Right atrium auricular region (tissue), 2 donors: Measurements from ENCODE around the gene PIGH. TPM values are rescaled to one million over a fixed set of nuclear protein-coding genes. Genes with fewer than 3 reads are reported as not detected.
"Not testable (repeated sequence)": the region's sequence is repeated elsewhere in the genome, so short reads cannot be mapped to it uniquely, and the experiment has no call there.

ENCODE experiments used
- DNase-seq: peaks from one replicate; pipeline ENCODE4 v3.0.0-alpha.2; 2019; ENCODE audit warnings: low spot score
- H3K27ac ChIP-seq, 2 donors: fragments of 200-600 bp; sonication (generic); 1 replicate in 1 of 2; 2 replicates in 1 of 2; pipeline ENCODE4 v1.5.1; 2016 to 2019
- H3K27me3 ChIP-seq, 2 donors: fragments of 200-600 bp; sonication (generic); one replicate each; pipeline versions ENCODE4 v1.5.1 to v1.6.0; 2017 to 2019
- H3K36me3 ChIP-seq: fragments of 200-600 bp; sonication (generic); one replicate; pipeline ENCODE4 v1.5.1; 2016
- H3K4me1 ChIP-seq, 2 donors: fragments of 200-600 bp; sonication (generic); one replicate each; pipeline versions ENCODE4 v1.5.1 to v1.6.0; 2017 to 2019
- H3K4me3 ChIP-seq, 2 donors: fragments of 200-600 bp; sonication (generic); 1 replicate in 1 of 2; 2 replicates in 1 of 2; pipeline ENCODE4 v1.5.1; 2017 to 2019; ENCODE audit warnings: mild to moderate bottlenecking in 1 of 2, moderate library complexity in 1 of 2
- H3K9me3 ChIP-seq, 2 donors: fragments of 200-600 bp; sonication (generic); one replicate each; pipeline ENCODE4 v1.5.1; 2019
- total RNA-seq, 2 donors: library from RNA; depleted of rRNA; stranded (reverse); fragments of >200 nt; gene quantifications; one replicate each; pipeline ENCODE4 v1.1.0, GENCODE V29; 2016
- TF ChIP-seq, protein P1 (sequence below), 2 donors: fragments of 200-600 bp; sonication (generic); IDR thresholded peaks; one replicate each; pipeline ENCODE4 v1.5.1; 2019; ENCODE audit warnings: antibody characterized with exemption in 2 of 2

The PIGH gene
- total RNA-seq, 2 donors from 2014 or later: 13.8 to 15.3 TPM

DNA sequence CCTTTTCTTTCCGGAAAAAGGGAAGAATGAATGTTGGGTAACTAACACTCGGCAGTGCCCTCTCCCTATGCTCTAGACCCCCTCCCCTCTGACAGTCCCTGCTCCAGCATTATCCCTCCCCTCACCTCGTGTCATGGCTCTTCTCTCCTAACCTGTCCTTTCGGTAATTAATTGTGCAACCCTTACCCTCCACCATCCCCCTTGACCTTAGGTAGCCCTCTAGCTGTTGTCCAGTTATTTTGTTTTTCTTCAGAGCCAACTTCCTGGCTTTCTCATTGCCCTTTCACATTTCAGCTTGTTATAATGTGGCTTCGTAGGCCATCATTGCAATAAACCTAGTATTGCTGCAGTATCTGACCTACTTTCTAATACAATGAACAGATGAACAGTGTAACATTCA is 30.9 kb upstream of the PIGH start:
- no peaks in the 10 kb centered on the region for H3K27me3 ChIP-seq
- no peaks in the 10 kb centered on the region for H3K36me3 ChIP-seq
- no peak for DNase-seq
- H3K9me3 ChIP-seq: no peaks in the 10 kb centered on the region
- no peaks in the 10 kb centered on the region for H3K4me1 ChIP-seq
- TF ChIP-seq, protein P1, sequence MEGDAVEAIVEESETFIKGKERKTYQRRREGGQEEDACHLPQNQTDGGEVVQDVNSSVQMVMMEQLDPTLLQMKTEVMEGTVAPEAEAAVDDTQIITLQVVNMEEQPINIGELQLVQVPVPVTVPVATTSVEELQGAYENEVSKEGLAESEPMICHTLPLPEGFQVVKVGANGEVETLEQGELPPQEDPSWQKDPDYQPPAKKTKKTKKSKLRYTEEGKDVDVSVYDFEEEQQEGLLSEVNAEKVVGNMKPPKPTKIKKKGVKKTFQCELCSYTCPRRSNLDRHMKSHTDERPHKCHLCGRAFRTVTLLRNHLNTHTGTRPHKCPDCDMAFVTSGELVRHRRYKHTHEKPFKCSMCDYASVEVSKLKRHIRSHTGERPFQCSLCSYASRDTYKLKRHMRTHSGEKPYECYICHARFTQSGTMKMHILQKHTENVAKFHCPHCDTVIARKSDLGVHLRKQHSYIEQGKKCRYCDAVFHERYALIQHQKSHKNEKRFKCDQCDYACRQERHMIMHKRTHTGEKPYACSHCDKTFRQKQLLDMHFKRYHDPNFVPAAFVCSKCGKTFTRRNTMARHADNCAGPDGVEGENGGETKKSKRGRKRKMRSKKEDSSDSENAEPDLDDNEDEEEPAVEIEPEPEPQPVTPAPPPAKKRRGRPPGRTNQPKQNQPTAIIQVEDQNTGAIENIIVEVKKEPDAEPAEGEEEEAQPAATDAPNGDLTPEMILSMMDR (IDR thresholded peaks at IDR 0.05): no peak
- H3K27ac ChIP-seq: no peak overlapping the region
- H3K4me3 ChIP-seq: no peak overlapping the region

DNA sequence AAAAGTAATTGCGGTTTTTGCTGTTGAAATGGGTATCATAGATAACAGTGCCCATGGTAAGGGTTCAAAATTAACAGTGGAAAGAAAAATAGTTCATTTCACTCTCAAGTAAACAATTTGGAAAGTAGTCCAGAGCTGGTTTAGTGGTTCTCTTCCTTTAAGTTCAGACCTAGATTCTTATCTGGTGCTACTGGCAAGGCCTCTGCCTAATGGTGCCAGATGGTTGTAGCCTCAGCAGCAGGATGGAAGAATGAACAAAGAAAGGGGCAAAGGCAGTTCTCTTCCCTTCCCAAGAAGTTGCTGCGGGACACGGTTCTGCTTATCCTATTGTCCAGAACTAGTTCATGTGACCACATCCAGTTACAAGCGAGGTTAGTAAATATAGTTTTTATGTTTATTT is 30.1 kb upstream of the PIGH start:
- no peaks in the 10 kb centered on the region for H3K9me3 ChIP-seq
- DNase-seq: no peak
- H3K4me1 ChIP-seq: no peaks in the 10 kb centered on the region
- no peak overlapping the region for H3K4me3 ChIP-seq
- no peak overlapping the region for H3K27ac ChIP-seq
- no peaks in the 10 kb centered on the region for H3K36me3 ChIP-seq
- TF ChIP-seq, protein P1 (IDR thresholded peaks at IDR 0.05): no peak
- no peaks in the 10 kb centered on the region for H3K27me3 ChIP-seq

DNA sequence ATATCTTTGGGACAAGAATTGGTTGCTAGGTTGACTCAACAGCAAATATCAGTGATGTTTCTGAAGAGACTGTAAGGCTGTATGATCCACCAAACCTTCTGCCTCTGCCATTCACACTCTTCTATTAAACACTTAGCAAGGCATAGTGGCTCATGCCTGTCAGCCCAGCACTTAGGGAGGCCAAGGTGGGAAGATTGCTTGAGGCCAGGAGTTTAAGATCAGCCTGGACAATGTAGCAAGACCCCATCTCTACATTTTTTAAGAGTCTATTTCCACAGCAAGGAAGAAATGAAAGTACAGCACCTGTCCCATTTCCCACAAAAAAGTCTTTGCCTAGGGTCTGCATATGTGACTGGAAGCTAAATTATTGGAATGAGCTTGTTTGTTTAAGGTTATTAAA is 27.5 kb upstream of the PIGH start:
- Histone ChIP-seq H3K9me3 (no peaks in the 10 kb centered on the region), H3K27me3 (no peaks in the 10 kb centered on the region), H3K36me3 (no peaks in the 10 kb centered on the region), H3K4me1 (no peaks in the 10 kb centered on the region), H3K27ac (no peak overlapping the region), H3K4me3 (no peak overlapping the region)
- DNase-seq: no peak
- TF ChIP-seq, protein P1 (IDR thresholded peaks at IDR 0.05): no peak

DNA sequence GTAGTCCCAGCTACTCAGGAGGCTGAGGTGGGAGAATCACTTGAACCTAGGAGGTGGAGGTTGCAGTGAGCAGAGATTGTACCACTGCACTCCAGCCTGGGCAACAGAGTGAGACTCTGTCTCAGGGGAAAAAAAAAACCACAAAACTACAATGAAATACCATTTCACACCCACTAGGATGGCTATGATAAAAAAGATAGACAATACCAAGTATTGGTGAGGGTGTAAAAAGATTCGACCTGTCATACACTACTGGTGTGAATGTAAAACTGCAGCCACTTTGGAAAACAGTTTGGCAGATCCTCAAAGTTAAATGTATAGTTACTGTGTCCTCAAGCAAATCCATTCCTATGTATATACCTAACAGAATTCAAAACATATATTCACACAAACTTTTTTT is 26.1 kb upstream of the PIGH start:
- not testable (repeated sequence) for H3K27ac ChIP-seq, H3K36me3 ChIP-seq

DNA sequence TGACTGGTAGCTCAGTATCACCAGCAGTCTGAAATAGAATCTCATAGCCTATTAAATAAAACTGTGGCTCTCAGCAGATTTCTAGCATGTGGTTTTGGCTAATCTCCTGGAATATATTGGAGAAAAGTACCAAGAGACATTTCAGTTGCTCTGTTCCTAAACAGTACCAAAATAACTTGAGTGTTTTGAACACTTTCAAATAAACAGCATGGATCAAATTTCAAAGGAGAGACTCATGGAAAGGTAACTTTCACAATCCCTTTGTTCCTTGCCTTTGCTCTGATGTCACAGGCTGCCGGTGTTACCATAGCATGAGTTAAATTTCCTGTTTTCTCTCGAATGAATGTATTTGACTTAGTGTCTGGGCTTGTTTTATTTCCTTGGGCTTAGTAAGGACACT is 23.0 kb upstream of the PIGH start:
- TF ChIP-seq, protein P1 (IDR thresholded peaks at IDR 0.05): no peak
- Histone ChIP-seq H3K4me1 (peaks cover 0 to 17% of the 10 kb centered on the region in 2 donors), H3K9me3 (no peaks in the 10 kb centered on the region), H3K4me3 (no peak overlapping the region), H3K27me3 (no peaks in the 10 kb centered on the region), H3K36me3 (no peaks in the 10 kb centered on the region), H3K27ac (peak overlapping the region; percentile 39 to 67)
- no peak for DNase-seq

More for the DNA sequence above, 26.1 kb upstream of the PIGH start:
- H3K4me1 ChIP-seq, H3K27me3 ChIP-seq, H3K4me3 ChIP-seq, H3K9me3 ChIP-seq, DNase-seq: not testable (repeated sequence)

DNA sequence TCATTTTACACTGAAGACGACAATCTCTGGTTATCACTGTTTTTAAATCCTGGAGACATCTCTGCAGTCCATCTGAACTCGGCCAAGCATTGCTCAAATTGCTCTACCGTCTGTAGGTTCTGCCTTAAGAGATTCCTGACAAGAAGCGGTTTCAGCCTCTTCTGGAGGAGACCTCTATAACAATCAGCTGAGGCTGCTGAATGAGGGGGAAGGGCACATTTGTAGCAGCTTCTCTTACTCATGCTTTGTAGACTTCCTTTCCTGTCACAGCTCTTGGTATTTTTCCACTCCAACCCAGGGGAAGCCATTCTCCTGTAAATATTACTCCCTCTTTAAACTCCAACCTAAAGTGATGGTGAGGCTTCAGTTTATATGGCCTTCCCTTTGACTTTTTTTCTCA is 22.6 kb upstream of the PIGH start:
- Histone ChIP-seq H3K27ac (peak overlapping the region; percentile 39 to 67), H3K27me3 (no peaks in the 10 kb centered on the region), H3K9me3 (no peaks in the 10 kb centered on the region), H3K4me3 (no peak overlapping the region), H3K4me1 (peaks cover 0 to 17% of the 10 kb centered on the region in 2 donors), H3K36me3 (no peaks in the 10 kb centered on the region)
- TF ChIP-seq, protein P1 (IDR thresholded peaks at IDR 0.05): no peak
- DNase-seq: no peak
